Tibial nerve (tissue), 3 donors: Measurements from ENCODE around the gene ANGEL2.

ENCODE experiments used
- POLR2A ChIP-seq, 2 donors: fragments of 450-650 bp; IDR thresholded peaks; one replicate each; pipeline ENCODE4 v1.6.1; 2017; ENCODE audit warnings: antibody characterized with exemption in 2 of 2, mild to moderate bottlenecking in 2 of 2, moderate library complexity in 2 of 2
- TF ChIP-seq, protein P1 (sequence below), 5 experiments: fragments of 200-600 bp in 3 of 5; fragments of 450-650 bp in 2 of 5; sonication (generic) in 3 of 5; IDR thresholded peaks; one replicate each; pipeline ENCODE4 v1.5.1; 2016 to 2019; ENCODE audit warnings: antibody characterized with exemption in 5 of 5, mild to moderate bottlenecking in 3 of 5, moderate library complexity in 2 of 5

DNA sequence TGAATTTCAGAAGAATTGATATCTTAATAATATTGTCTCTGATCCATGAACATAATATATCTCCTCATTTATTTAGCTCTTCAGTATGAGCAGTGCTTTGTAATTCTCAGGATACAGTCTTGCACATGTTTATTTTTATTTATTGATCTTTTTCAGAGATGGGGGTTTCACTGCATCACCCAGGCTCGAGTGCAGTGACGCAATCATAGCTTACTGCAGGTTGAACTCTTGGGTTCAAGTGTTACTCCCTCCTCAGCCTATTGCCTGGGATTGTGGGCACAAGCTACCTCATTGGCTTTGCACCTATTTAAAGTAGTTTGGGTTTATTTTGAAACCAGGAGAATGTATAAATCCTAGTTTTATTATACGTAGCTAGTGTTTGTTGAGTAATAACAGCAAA lies 40.1 kb upstream of the ANGEL2 start:
- TF ChIP-seq POLR2A (IDR thresholded peaks at IDR 0.05): no peak
- TF ChIP-seq, protein P1, sequence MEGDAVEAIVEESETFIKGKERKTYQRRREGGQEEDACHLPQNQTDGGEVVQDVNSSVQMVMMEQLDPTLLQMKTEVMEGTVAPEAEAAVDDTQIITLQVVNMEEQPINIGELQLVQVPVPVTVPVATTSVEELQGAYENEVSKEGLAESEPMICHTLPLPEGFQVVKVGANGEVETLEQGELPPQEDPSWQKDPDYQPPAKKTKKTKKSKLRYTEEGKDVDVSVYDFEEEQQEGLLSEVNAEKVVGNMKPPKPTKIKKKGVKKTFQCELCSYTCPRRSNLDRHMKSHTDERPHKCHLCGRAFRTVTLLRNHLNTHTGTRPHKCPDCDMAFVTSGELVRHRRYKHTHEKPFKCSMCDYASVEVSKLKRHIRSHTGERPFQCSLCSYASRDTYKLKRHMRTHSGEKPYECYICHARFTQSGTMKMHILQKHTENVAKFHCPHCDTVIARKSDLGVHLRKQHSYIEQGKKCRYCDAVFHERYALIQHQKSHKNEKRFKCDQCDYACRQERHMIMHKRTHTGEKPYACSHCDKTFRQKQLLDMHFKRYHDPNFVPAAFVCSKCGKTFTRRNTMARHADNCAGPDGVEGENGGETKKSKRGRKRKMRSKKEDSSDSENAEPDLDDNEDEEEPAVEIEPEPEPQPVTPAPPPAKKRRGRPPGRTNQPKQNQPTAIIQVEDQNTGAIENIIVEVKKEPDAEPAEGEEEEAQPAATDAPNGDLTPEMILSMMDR (IDR thresholded peaks at IDR 0.05): no peak
